Endodermal cell (in vitro differentiated cells): ENCODE results near the gene KBTBD4. TPM values are rescaled to one million over a fixed set of nuclear protein-coding genes. Genes with fewer than 3 reads are reported as not detected.

Source experiments
- DNase-seq: peaks from one replicate; pipeline ENCODE4 v3.0.0-alpha.2; 2017
- H3K27ac ChIP-seq: 2 replicates; pipeline ENCODE4 v1.5.1; 2013; ENCODE audit warnings: mild to moderate bottlenecking, low read depth, low read length, moderate library complexity
- H3K27me3 ChIP-seq: 2 replicates; pipeline ENCODE4 v1.6.1; 2013; ENCODE audit warnings: mild to moderate bottlenecking, low read length, moderate library complexity; ENCODE audit not compliant: insufficient read depth, control insufficient read depth, poor library complexity, severe bottlenecking
- H3K36me3 ChIP-seq: 2 replicates; pipeline ENCODE4 v1.7.0; 2013; ENCODE audit warnings: mild to moderate bottlenecking, low read length, moderate library complexity; ENCODE audit not compliant: control insufficient read depth, insufficient read depth
- H3K4me1 ChIP-seq: one replicate; pipeline ENCODE4 v1.7.0; 2013; ENCODE audit warnings: low read length; ENCODE audit not compliant: control insufficient read depth, insufficient read depth
- H3K4me3 ChIP-seq: 2 replicates; pipeline ENCODE4 v1.5.1; 2013; ENCODE audit warnings: mild to moderate bottlenecking, low read length, moderate library complexity
- H3K9ac ChIP-seq: 2 replicates; pipeline ENCODE4 v1.6.1; 2013; ENCODE audit warnings: mild to moderate bottlenecking, low read length, moderate library complexity; ENCODE audit not compliant: poor library complexity, severe bottlenecking; ENCODE audit errors: extremely low read depth
- H3K9me3 ChIP-seq: 2 replicates; pipeline ENCODE4 v1.6.1; 2013; ENCODE audit warnings: mild to moderate bottlenecking, low read length, moderate library complexity; ENCODE audit not compliant: control insufficient read depth
- H3K27ac Mint-ChIP-seq: 2 replicates; pipeline ENCODE4 v1.8.0; 2020; ENCODE audit warnings: mixed read lengths
- H3K27me3 Mint-ChIP-seq: 2 replicates; pipeline ENCODE4 v1.8.0; 2021; ENCODE audit warnings: mild to moderate bottlenecking, mixed read lengths; ENCODE audit not compliant: insufficient read depth
- H3K36me3 Mint-ChIP-seq: 2 replicates; pipeline ENCODE4 v1.8.0; 2020; ENCODE audit warnings: low read depth, mixed read lengths
- H3K4me1 Mint-ChIP-seq: 2 replicates; pipeline ENCODE4 v1.8.0; 2020; ENCODE audit warnings: mixed read lengths
- H3K4me3 Mint-ChIP-seq: 2 replicates; pipeline ENCODE4 v1.8.0; 2020; ENCODE audit warnings: mild to moderate bottlenecking, moderate library complexity, mixed read lengths
- H3K9me3 Mint-ChIP-seq: 2 replicates; pipeline ENCODE4 v1.8.0; 2020; ENCODE audit warnings: mild to moderate bottlenecking, mixed read lengths
- WGBS, 2 experiments: methylation state at CpG; one replicate each; pipeline versions ENCODE4 v1.1.5 to v1.1.7; 2013; ENCODE audit warnings: missing lambda C conversion rate in 2 of 2, mixed read lengths in 1 of 2; ENCODE audit not compliant: insufficient coverage in 1 of 2, insufficient read length in 1 of 2; 5-methylcytosine and 5-hydroxymethylcytosine counted together
- total RNA-seq, 2 donors: library from RNA; stranded (reverse); fragmentation: NEBNext Ultra II Directional in 1 of 2; extraction: Animal tissue kit (Norgen Biotek cat#: 25700) in 1 of 2; gene quantifications; 2 replicates in 1 of 2; 3 replicates in 1 of 2; pipeline ENCODE4 v1.2.1, GENCODE V29; 2021
- TF ChIP-seq, protein P1 (sequence below): fragments of 200-600 bp; sonication (generic); conservative IDR thresholded peaks from 2 replicates; pipeline ENCODE4 v1.5.0; 2021; ENCODE audit warnings: antibody characterized with exemption, mild to moderate bottlenecking

The KBTBD4 gene
- total RNA-seq, 2 donors from 2014 or later, result 13.7 to 14.8 TPM

DNA sequence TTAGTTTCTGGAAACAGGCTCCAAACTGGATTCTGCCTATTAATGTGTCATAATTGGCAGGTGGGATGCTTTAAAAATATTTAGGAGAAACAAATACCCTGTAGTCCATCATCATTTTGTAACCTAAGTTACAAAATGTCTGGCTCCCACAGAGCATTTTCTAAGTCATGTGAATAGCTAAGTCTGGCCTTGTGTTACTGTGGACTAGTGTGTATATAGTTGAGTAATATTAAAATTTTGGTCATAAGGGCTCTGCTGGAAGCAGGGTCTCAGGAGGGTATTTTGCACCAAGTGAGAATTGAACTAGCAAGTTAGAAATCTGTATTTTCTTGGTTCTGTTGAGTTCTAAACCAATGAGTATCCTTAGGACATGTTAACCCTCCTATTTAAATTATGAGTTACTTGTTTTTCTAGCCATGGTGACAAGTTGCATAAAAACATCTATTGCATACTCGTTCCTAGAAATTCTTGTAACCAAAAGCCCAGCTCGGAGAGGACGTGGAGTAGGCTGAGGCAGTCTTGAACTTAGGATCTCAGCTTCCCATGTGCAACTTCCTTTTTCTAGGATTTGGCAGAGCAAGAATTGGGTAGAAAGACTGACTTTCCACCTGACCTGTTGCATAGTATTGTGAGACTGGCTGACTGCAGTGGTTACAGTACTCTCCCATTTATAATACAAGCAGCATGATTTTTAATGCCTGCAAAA is 8.0 kb downstream of the KBTBD4 start:
- H3K27me3 ChIP-seq, result no peaks in the 10 kb centered on the region
- Mint-ChIP-seq H3K4me3 (no peak overlapping the region), H3K9me3 (no peaks in the 10 kb centered on the region), H3K27me3 (no peaks in the 10 kb centered on the region), H3K36me3 (peaks cover 59% of the 10 kb centered on the region), H3K27ac (no peak overlapping the region), H3K4me1 (peaks cover 5% of the 10 kb centered on the region)
- H3K36me3 ChIP-seq, result peaks cover 70% of the 10 kb centered on the region
- TF ChIP-seq, protein P1, sequence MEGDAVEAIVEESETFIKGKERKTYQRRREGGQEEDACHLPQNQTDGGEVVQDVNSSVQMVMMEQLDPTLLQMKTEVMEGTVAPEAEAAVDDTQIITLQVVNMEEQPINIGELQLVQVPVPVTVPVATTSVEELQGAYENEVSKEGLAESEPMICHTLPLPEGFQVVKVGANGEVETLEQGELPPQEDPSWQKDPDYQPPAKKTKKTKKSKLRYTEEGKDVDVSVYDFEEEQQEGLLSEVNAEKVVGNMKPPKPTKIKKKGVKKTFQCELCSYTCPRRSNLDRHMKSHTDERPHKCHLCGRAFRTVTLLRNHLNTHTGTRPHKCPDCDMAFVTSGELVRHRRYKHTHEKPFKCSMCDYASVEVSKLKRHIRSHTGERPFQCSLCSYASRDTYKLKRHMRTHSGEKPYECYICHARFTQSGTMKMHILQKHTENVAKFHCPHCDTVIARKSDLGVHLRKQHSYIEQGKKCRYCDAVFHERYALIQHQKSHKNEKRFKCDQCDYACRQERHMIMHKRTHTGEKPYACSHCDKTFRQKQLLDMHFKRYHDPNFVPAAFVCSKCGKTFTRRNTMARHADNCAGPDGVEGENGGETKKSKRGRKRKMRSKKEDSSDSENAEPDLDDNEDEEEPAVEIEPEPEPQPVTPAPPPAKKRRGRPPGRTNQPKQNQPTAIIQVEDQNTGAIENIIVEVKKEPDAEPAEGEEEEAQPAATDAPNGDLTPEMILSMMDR, result no peak
- no peak overlapping the region for H3K4me3 ChIP-seq
- H3K9ac ChIP-seq, result no peak overlapping the region
- no peak for DNase-seq
- 97% methylated on average over 3 of the region's 3 CpGs for WGBS, 2 experiments
- H3K4me1 ChIP-seq, result no peaks in the 10 kb centered on the region
- H3K9me3 ChIP-seq, result no peaks in the 10 kb centered on the region
- no peak overlapping the region for H3K27ac ChIP-seq

DNA sequence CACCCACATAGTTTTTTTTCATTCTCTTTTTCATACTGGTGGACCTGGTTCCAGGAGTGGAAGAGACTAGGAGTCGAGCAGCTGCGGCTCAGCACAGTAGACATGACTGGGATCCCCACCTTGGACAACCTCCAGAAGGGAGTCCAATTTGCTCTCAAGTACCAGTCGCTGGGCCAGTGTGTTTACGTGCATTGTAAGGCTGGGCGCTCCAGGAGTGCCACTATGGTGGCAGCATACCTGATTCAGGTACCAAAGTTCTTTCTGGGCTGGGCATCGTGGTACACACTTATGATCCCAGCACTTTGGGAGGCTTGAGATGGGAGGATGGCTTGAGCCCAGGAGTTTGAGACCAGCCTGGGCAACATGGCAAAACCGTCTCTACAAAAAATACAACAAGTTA is 9.1 kb downstream of the KBTBD4 start:
- WGBS, 2 experiments, result 94 to 96% methylated on average over 7 of the region's 7 CpGs
- H3K27ac Mint-ChIP-seq, result no peak overlapping the region
- H3K4me1 Mint-ChIP-seq, result peaks cover 8% of the 10 kb centered on the region
- no peak for DNase-seq
- Histone ChIP-seq H3K4me3 (no peak overlapping the region), H3K4me1 (no peaks in the 10 kb centered on the region), H3K27me3 (no peaks in the 10 kb centered on the region), H3K27ac (no peak overlapping the region), H3K9me3 (no peaks in the 10 kb centered on the region), H3K9ac (no peak overlapping the region), H3K36me3 (peaks cover 62% of the 10 kb centered on the region)
- H3K4me3 Mint-ChIP-seq, result no peak overlapping the region
- no peaks in the 10 kb centered on the region for H3K27me3 Mint-ChIP-seq
- TF ChIP-seq, protein P1, result no peak
- peaks cover 51% of the 10 kb centered on the region for H3K36me3 Mint-ChIP-seq
- H3K9me3 Mint-ChIP-seq, result no peaks in the 10 kb centered on the region

DNA sequence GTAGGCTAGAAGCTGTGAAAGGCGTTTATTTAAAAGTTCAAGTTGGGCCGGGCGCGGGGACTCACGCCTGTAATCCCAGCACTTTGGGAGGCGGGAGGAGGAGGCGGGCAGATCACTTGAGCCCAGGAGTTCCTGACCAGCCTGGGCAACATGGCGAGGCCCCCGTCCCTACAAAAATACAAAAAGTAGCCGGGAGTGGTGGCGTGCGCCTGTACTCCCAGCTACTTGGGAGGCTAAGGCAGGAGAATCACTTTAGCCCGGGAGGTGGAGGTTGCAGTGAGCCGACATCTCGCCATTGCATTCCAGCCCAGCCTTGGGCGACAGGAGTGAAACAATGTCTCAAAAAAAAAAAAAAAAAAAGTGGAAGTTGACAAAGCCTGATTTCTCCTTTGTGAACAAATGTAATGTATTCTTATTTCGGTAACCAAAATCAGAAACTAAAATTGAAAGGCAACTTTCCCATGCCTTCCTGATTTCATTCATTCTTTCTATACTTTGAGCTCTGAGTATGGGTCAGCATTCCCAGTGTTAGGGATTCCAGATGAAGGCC is 12.5 kb downstream of the KBTBD4 start:
- Mint-ChIP-seq H3K27me3 (no peaks in the 10 kb centered on the region), H3K4me1 (peaks cover 8% of the 10 kb centered on the region), H3K4me3 (peak overlapping the region; percentile 80), H3K9me3 (no peaks in the 10 kb centered on the region), H3K36me3 (peaks cover 30% of the 10 kb centered on the region), H3K27ac (peak overlapping the region; percentile 84)
- peaks cover 30% of the 10 kb centered on the region for H3K36me3 ChIP-seq
- peak overlapping the region; percentile 92 for H3K4me3 ChIP-seq
- H3K9me3 ChIP-seq, result no peaks in the 10 kb centered on the region
- H3K27ac ChIP-seq, result no peak overlapping the region
- no peak for DNase-seq
- no peaks in the 10 kb centered on the region for H3K4me1 ChIP-seq
- H3K27me3 ChIP-seq, result no peaks in the 10 kb centered on the region
- peak overlapping the region; percentile 95 for H3K9ac ChIP-seq
- TF ChIP-seq, protein P1, result no peak
- WGBS, 2 experiments, result 43 to 68% methylated on average over 12 to 17 of the region's 17 CpGs
